PFSK-1 (cell line): Measurements from ENCODE around the gene GINS2.

Experiments
- FOXP2 ChIP-seq: optimal IDR thresholded peaks from 2 replicates; pipeline ENCODE3; 2011; ENCODE audit warnings: borderline replicate concordance, control low read depth, inconsistent platforms; ENCODE audit not compliant: insufficient read depth; ENCODE audit errors: extremely low read length, extremely low read depth
- POLR2AphosphoS5 ChIP-seq: IDR thresholded peaks from 2 replicates; pipeline ENCODE4 v1.6.1; 2012; ENCODE audit warnings: low read depth, mild to moderate bottlenecking, control low read depth, low read length, moderate library complexity
- TAF1 ChIP-seq: IDR thresholded peaks from 2 replicates; pipeline ENCODE4 v1.6.1; 2012; ENCODE audit warnings: low read length, control low read depth, borderline replicate concordance; ENCODE audit not compliant: insufficient read depth

DNA sequence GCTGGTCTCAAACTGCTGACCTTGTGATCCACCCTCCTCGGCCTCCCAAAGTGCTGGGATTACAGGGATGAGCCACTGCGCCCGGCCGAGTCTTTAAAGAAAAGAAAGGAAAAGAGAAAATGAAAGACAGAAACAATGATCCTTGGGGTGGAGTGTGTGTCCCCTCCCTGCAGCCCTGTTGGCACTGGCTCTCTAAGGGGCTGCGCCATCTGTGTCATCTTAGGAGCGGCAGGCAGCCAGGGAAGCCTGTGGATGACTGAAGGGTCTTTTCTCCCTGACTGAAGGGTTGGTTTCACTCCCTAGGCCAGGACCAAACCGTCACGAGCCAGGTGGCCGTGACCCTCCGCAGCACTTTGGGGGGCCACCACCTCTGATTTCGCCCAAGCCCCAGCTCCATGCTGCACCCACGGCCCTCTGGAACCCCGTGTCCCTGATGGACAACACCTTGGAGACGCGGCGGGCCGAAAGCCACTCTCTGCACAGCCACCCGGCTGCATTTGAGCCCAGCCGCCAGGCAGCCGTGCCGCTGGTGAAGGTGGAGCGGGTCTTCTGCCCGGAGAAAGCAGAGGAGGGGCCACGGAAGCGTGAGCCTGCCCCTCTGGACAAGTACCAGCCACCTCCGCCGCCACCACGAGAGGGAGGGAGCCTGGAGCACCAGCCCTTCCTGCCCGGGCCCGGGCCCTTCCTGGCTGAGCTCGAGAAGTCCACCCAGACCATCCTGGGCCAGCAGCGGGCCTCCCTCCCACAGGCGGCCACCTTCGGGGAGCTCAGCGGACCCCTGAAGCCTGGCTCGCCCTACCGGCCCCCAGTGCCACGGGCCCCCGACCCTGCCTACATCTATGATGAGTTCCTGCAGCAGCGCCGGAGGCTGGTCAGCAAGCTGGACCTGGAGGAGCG lies 27.7 kb downstream of the GINS2 start:
- TF ChIP-seq FOXP2 (no peak), POLR2AphosphoS5 (no peak), TAF1 (no peak)
